Endothelial cell of hepatic sinusoid (primary cell): ENCODE results near the gene C2CD4D.

Experiments
- in situ Hi-C: cut with HindIII; loops from 2 replicates; pipeline ENCODE4 v1.10.0; 2017; ENCODE audit warnings: low sequenced_read_pairs

C2CD4D gene

GRCh38 chr1:151790940-151791651, 48.5 kb downstream of the C2CD4D start:
- in situ Hi-C loops, result no loop called here

GRCh38 chr1:151790071-151790939, 49.3 kb downstream of the C2CD4D start, which contains the start of gene TDRKH:
TSS of gene TDRKH (minus strand) at chr1:151790500. CDS start at chr1:151783022, 7,478 bp downstream.
- in situ Hi-C loops, result no loop called here
